Stimulated activated CD4-positive, alpha-beta T cell treated with anti-CD3 and anti-CD28 coated beads, Interleukin-1b, Interleukin-23, amount 100 ng/mL, for 1 hour (primary cell): ENCODE measurements around the gene MPP3.
A peak's percentile ranks its signal among the peaks of the same experiment; 100 is the strongest.
"Not testable (repeated sequence)": the region's sequence is repeated elsewhere in the genome, so short reads cannot be mapped to it uniquely, and the experiment has no call there.

Experiments used
- DNase-seq, 2 donors: peaks; one replicate each; pipeline ENCODE4 v3.0.0-alpha.2; 2020; ENCODE audit warnings: low read depth in 2 of 2

The MPP3 gene

DNA sequence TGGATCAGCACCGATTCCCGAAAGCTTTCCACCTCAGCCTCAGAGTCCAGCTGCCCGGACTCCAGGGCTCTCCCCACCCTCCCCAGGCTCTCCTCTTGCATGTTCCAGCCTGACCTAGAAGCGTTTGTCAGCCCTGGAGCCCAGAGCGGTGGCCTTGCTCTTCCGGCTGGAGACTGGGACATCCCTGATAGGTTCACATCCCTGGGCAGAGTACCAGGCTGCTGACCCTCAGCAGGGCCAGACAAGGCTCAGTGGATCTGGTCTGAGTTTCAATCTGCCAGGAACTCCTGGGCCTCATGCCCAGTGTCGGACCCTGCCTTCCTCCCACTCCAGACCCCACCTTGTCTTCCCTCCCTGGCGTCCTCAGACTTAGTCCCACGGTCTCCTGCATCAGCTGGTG is 29.0 kb upstream of the MPP3 start:
- DNase-seq = no peak

DNA sequence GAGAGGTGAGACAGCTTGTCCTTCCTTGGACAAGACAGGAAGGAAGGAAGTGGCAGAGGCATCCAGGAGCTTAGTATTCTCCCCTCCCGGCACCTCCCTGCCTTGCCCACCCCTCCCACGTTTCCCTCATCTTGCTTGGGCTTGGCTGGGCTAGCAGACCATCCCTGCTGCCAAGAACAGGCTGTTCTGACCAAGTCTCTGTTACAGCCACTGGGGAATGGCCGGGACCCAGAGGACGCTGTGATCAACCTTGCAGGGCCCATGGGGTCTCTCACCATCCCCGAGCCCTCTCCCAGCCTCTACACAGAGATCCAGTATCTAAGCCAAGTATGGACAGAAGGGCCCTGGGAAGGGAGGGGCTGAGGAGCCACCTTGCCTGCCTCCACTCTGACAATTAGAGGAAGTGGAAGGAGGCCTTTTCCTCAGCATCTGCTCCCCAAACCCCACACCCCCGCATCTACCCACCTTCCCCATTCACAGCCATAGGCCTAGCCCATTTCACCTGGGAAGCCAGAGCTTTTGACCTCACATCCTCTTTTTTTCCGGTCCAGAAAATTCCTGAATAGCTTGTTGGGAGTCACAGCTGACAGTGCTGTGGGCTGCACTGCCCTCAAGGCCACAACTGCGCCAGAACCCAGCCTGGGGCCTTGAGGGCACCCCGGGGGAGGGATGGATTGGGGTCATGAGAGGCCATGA is 28.1 kb upstream of the MPP3 start:
- DNase-seq = no peak

GRCh38 chr17:43860077-43860725 is 27.3 kb upstream of the MPP3 start:
- no peak for DNase-seq

- DNase-seq = no peak
These were observed 25.1 kb upstream of the MPP3 start for GRCh38 chr17:43857957-43858600.

- no peak for DNase-seq
These were observed 24.2 kb upstream of the MPP3 start for GRCh38 chr17:43857141-43857540.

DNA sequence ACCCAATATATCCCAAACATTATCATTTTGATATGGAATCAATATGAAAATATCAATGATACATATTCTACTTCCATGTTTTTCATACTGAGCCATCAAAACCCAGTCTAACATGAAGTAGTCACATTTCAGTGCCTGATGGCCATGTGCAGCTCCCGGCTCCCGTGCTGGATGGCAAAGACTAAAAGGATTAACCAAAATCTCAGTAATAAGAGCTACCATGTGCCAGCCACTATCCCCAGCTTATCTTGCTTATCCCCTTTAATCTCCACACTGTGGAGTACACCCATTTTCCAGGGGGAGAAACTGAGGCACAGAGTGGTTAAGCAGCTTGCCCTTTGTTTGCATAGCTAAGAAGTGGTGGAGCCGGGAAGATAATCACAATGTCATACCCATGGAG is 23.2 kb upstream of the MPP3 start:
- DNase-seq = no peak

DNA sequence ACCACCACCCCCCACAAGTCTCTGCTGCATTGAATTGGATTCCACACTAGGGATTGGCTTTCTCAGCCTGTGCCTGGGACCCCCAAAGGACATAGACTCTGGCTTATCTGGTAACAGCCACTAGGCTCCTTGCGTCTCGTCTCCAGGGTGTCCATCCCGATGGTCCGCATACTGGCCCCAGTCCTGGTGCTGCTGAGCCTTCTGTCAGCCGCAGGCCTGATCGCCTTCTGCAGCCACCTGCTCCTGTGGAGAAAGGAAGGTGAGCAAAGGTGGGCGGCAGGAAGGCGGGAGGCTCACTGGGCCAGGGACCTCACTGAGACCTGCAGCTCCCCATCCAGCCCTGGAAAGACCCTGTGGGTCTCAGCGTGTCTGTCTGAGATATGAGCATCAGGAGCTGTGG is 22.1 kb upstream of the MPP3 start:
- DNase-seq = no peak

DNA sequence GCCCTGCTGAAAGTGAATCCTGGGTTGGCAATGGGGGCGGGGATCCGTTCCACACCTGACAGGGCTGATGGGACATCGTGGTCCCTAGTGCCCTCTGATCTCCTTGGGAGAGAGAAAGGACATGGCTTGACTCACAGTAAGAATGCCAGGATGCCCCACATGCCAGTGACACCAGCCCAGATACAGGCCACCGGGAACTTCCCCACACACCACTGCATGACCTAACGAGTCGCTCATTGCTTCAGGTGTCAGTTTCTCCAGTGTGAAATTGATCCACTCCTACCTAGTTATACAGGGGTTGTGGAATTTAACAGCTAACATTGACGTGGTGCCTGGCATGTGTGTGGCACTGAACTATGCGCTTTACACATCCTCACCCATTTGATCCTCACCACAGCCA is 21.6 kb upstream of the MPP3 start:
- DNase-seq = no peak

- DNase-seq = no peak
These were observed 20.6 kb upstream of the MPP3 start for GRCh38 chr17:43853546-43853945.

DNA sequence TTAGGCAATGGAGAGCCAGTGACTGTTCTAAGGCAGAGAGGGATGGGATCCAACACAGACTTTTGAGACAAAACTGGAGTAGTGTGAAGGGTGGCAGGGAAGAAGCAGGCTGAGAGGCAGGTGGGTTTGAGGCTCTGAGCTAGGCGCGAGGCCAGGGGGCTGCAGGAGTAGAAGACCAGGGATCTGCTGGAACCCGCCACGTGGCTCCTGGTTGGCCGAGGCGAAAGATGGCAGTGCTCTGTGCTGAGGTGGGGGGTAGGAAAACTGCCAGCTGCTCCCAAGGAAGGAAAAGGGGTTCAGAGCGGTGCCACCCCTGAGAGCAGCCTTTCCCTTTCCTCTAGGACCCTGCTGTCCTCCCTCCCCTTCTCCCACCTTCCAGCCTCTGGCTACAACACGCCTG is 19.6 kb upstream of the MPP3 start:
- no peak for DNase-seq

- no peak for DNase-seq
These were observed 16.2 kb upstream of the MPP3 start for GRCh38 chr17:43849116-43849515.

DNA sequence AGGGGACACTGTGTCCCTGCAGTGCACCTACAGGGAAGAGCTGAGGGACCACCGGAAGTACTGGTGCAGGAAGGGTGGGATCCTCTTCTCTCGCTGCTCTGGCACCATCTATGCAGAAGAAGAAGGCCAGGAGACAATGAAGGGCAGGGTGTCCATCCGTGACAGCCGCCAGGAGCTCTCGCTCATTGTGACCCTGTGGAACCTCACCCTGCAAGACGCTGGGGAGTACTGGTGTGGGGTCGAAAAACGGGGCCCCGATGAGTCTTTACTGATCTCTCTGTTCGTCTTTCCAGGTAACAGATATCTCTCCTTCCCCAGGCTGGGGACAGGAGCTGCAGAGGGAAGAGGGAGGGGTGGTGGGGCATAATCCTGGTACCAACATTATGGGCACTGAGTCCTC is 15.7 kb upstream of the MPP3 start:
- DNase-seq = no peak

- DNase-seq = no peak
These were observed 14.0 kb upstream of the MPP3 start, which contains the start of gene CD300LG for GRCh38 chr17:43846963-43847371. CD300LG (plus strand) TSS chr17:43847176; CDS start chr17:43847217, 41 bp downstream.

DNA sequence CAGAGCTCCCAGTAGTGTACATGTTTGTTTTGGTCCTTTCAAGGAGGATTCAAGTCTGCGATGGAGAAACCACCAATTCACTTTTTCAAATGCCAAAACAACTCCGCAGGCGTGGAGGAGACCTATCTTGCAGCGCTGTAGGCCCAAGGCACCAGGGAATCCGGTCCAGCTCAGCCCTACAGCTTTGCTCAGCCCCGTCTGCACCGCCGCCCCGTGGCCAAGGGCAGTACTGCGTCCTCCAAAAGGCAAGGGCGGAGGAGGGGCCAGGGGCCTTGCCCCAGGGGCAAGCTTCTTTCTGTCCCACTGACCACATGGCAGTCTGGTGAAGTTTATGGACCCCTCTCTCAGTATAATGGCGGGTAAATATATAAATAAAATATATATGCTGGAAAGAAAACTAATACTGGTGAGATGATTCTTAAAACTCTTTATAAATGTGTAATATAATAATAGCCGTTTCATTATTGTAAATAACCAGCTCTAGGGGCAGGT is 13.3 kb upstream of the MPP3 start:
- DNase-seq = peak; percentile 37 to 78

- no peak for DNase-seq
These were observed 12.8 kb upstream of the MPP3 start for GRCh38 chr17:43845766-43846165.

- no peak for DNase-seq
These were observed 11.3 kb upstream of the MPP3 start for GRCh38 chr17:43844241-43844640.

- no peak for DNase-seq
These were observed 10.0 kb upstream of the MPP3 start for GRCh38 chr17:43842975-43843325.

- not testable (repeated sequence) for DNase-seq
These were observed 9.4 kb upstream of the MPP3 start for GRCh38 chr17:43842091-43842974.

DNA sequence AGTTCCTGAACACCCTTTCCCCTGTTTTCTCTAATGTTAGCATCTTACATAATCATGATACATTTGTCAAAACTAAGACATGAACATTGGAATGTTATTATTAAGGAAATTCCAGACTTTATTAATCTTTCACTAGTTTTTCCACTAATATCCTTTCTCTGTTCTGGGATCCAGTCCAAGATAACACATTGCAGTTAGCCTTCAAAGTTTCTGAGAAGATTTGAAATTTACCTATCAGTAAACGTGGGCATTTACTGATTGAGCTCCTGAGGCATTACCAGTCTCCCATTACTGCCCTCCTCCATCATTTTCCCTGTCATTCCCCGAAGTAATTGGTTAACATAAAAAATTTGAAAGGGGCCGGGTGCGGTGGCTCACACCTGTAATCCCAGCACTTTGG is 8.3 kb upstream of the MPP3 start:
- no peak for DNase-seq

DNA sequence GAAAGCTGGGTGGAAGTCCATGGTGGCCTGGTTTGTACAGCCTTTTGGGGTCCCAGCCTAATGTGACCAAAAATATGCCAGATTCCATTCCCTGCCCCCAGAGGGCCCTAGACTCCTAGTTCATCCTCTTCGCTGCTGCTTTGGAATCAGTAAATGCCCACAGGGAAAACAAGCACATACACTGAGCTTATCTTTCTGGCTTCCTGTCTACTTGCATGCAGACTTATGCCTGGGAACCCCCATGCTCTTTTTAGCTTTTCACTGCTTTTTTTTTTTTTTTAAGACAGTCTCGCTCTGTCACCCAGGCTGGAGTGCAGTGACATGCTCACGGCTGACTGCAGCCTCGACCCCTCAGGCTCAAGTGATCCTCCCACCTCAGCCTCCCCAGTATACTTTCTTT is 7.9 kb upstream of the MPP3 start:
- DNase-seq = no peak

- DNase-seq = no peak
These were observed 6.7 kb upstream of the MPP3 start for GRCh38 chr17:43839670-43840108.

DNA sequence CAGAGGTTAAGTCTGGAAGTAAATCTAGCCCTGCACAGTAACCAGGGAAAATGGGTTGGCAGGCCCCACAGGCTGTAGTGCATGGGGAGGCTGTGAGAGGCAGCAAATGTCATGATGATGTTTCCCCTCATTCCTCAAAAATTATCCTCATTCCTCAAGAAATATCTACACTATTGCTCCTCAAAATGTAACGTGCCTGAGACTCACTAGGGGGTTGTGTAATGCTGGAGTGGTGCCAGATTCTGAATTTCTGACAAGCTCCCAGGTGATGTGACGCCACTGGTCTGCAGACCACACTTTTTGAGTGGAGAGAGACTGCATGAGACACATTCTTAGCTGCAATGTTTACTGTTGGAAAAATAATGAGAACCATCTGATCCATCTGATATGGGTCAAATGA is 1.2 kb upstream of the MPP3 start:
- DNase-seq = no peak
